Neural cell (in vitro differentiated cells): ENCODE results near the gene RBFOX2.

Experiments
- EP300 ChIP-seq: fragments of 450-650 bp; conservative IDR thresholded peaks from 2 replicates; pipeline ENCODE4 v1.6.1; 2014; ENCODE audit warnings: antibody characterized with exemption, mild to moderate bottlenecking, moderate library complexity; ENCODE audit not compliant: poor library complexity, severe bottlenecking
- TAF1 ChIP-seq: IDR thresholded peaks from 2 replicates; pipeline ENCODE4 v1.6.1; 2012; ENCODE audit warnings: low read depth
- TF ChIP-seq, protein P1 (sequence below): fragments of 450-650 bp; IDR thresholded peaks from 2 replicates; pipeline ENCODE4 v1.5.1; 2014; ENCODE audit warnings: antibody characterized with exemption, mild to moderate bottlenecking, moderate library complexity; ENCODE audit not compliant: poor library complexity, severe bottlenecking
- TF ChIP-seq, protein P2 (sequence below): IDR thresholded peaks from 2 replicates; pipeline ENCODE4 v1.6.1; 2012; ENCODE audit warnings: borderline replicate concordance

DNA sequence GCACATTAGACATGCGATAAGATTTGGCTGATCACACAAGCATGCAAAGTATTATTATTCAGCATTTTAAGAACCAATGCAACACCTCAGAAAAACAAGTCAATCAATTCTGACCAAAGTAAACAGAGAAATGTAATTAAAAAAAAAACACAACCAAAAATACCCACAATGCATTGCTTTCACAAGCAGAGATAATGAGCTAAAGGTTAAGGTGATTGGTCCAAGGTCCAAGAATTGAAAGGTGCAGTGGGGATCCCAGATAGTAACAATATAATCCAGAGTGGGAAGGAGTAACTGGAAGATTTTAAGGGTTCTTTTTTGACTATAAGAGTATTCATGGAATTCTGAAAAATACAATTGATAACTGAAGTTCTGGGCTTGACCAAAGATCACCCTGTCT is 271.9 kb downstream of the RBFOX2 start:
- TF ChIP-seq, protein P1, sequence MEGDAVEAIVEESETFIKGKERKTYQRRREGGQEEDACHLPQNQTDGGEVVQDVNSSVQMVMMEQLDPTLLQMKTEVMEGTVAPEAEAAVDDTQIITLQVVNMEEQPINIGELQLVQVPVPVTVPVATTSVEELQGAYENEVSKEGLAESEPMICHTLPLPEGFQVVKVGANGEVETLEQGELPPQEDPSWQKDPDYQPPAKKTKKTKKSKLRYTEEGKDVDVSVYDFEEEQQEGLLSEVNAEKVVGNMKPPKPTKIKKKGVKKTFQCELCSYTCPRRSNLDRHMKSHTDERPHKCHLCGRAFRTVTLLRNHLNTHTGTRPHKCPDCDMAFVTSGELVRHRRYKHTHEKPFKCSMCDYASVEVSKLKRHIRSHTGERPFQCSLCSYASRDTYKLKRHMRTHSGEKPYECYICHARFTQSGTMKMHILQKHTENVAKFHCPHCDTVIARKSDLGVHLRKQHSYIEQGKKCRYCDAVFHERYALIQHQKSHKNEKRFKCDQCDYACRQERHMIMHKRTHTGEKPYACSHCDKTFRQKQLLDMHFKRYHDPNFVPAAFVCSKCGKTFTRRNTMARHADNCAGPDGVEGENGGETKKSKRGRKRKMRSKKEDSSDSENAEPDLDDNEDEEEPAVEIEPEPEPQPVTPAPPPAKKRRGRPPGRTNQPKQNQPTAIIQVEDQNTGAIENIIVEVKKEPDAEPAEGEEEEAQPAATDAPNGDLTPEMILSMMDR, result no peak
- TF ChIP-seq, protein P2, sequence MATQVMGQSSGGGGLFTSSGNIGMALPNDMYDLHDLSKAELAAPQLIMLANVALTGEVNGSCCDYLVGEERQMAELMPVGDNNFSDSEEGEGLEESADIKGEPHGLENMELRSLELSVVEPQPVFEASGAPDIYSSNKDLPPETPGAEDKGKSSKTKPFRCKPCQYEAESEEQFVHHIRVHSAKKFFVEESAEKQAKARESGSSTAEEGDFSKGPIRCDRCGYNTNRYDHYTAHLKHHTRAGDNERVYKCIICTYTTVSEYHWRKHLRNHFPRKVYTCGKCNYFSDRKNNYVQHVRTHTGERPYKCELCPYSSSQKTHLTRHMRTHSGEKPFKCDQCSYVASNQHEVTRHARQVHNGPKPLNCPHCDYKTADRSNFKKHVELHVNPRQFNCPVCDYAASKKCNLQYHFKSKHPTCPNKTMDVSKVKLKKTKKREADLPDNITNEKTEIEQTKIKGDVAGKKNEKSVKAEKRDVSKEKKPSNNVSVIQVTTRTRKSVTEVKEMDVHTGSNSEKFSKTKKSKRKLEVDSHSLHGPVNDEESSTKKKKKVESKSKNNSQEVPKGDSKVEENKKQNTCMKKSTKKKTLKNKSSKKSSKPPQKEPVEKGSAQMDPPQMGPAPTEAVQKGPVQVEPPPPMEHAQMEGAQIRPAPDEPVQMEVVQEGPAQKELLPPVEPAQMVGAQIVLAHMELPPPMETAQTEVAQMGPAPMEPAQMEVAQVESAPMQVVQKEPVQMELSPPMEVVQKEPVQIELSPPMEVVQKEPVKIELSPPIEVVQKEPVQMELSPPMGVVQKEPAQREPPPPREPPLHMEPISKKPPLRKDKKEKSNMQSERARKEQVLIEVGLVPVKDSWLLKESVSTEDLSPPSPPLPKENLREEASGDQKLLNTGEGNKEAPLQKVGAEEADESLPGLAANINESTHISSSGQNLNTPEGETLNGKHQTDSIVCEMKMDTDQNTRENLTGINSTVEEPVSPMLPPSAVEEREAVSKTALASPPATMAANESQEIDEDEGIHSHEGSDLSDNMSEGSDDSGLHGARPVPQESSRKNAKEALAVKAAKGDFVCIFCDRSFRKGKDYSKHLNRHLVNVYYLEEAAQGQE, result no peak
- TF ChIP-seq TAF1 (no peak), EP300 (no peak)
